HCT116 (cell line): ENCODE measurements around the gene TMEM38B.

Source experiments
- CEBPB ChIP-seq: IDR thresholded peaks from 2 replicates; pipeline ENCODE4 v1.6.1; 2012; ENCODE audit warnings: low read depth
- CTCF ChIP-seq, 3 experiments: fragments of 200-600 bp in 1 of 3; sonication (generic) in 1 of 3; IDR thresholded peaks in 2 of 3; conservative IDR thresholded peaks in 1 of 3; 2 replicates each; pipeline ENCODE4 v1.5.1; 2012 to 2017; ENCODE audit warnings: low read depth in 2 of 3, low read length in 2 of 3, antibody characterized with exemption in 1 of 3, borderline replicate concordance in 1 of 3, control low read depth in 1 of 3, mild to moderate bottlenecking in 1 of 3, mixed read lengths in 1 of 3, mixed run types in 1 of 3, moderate library complexity in 1 of 3; ENCODE audit not compliant: insufficient read depth in 1 of 3
- ELF1 ChIP-seq: IDR thresholded peaks from 2 replicates; pipeline ENCODE4 v1.6.1; 2012; ENCODE audit warnings: low read depth, borderline replicate concordance
- EZH2 ChIP-seq: fragments of 200-600 bp; sonication (generic); IDR thresholded peaks from 2 replicates; pipeline ENCODE4 v1.6.1; 2017; ENCODE audit warnings: antibody characterized with exemption, mixed run types
- MAX ChIP-seq: IDR thresholded peaks from 2 replicates; pipeline ENCODE4 v1.6.1; 2012
- POLR2A ChIP-seq: IDR thresholded peaks from 2 replicates; pipeline ENCODE4 v1.7.0; 2011; ENCODE audit warnings: borderline replicate concordance; ENCODE audit not compliant: insufficient read depth, insufficient read length; ENCODE audit errors: extremely low read depth
- POLR2AphosphoS5 ChIP-seq: IDR thresholded peaks from 2 replicates; pipeline ENCODE4 v1.6.1; 2011; ENCODE audit warnings: mild to moderate bottlenecking, low read depth, low read length, moderate library complexity
- REST ChIP-seq: IDR thresholded peaks from 2 replicates; pipeline ENCODE4 v1.6.1; 2012; ENCODE audit warnings: low read depth
- YY1 ChIP-seq: IDR thresholded peaks from 2 replicates; pipeline ENCODE4 v1.6.1; 2011; ENCODE audit warnings: low read length, low read depth, moderate library complexity, mild to moderate bottlenecking; ENCODE audit not compliant: insufficient replicate concordance; ENCODE audit errors: extremely low read depth
- ZBTB33 ChIP-seq: IDR thresholded peaks from 2 replicates; pipeline ENCODE4 v1.6.1; 2011; ENCODE audit warnings: mild to moderate bottlenecking, low read length, moderate library complexity; ENCODE audit not compliant: insufficient replicate concordance; ENCODE audit errors: extremely low read depth
- ZNF274 ChIP-seq: fragments of 200-500 bp; sonication (Bioruptor generic); IDR thresholded peaks from 2 replicates; pipeline ENCODE4 v1.6.1; 2014; ENCODE audit warnings: mild to moderate bottlenecking, low read depth, low read length, inconsistent platforms

GRCh38 chr9:105673850-105674387 lies 20.4 kb upstream of the TMEM38B start:
- TF ChIP-seq POLR2A, result no peak
- no peak for TF ChIP-seq EZH2
- no peak for TF ChIP-seq YY1
- no peak for TF ChIP-seq CTCF (IDR thresholded peaks at IDR 0.05 in 2 of 3, conservative IDR thresholded peaks at IDR 0.05 in 1 of 3; ENCODE audit: borderline replicate concordance in 1 of 3, insufficient read depth in 1 of 3, low read depth in 2 of 3, low read length in 2 of 3)
- TF ChIP-seq REST, result no peak
- TF ChIP-seq ZBTB33, result no peak
- no peak for TF ChIP-seq ELF1
- TF ChIP-seq POLR2AphosphoS5, result no peak
- TF ChIP-seq ZNF274, result no peak
- no peak for TF ChIP-seq CEBPB
- no peak for TF ChIP-seq MAX
